GM23338 (cell line): ENCODE measurements around the gene KDM1A.

ENCODE experiments used
- CTCF ChIP-seq, 2 experiments: fragments of 200-600 bp in 1 of 2; sonication (generic) in 1 of 2; conservative IDR thresholded peaks; 2 replicates each; pipeline versions ENCODE4 v1.5.1 to v1.6.1; 2016 to 2017; ENCODE audit warnings: antibody characterized with exemption in 2 of 2, low read depth in 2 of 2, mild to moderate bottlenecking in 2 of 2, moderate library complexity in 1 of 2
- EZH2 ChIP-seq: fragments of 200-600 bp; sonication (generic); IDR thresholded peaks from one replicate; pipeline ENCODE4 v1.8.0; 2017; ENCODE audit warnings: antibody characterized with exemption, mild to moderate bottlenecking, low read depth; ENCODE audit not compliant: unreplicated experiment
- EZH2phosphoT487 ChIP-seq: fragments of 200-600 bp; sonication (generic); IDR thresholded peaks from one replicate; pipeline ENCODE4 v1.8.1; 2018; ENCODE audit warnings: antibody characterized with exemption; ENCODE audit not compliant: unreplicated experiment

GRCh38 chr1:23118957-23119792 lies 99.9 kb downstream of the KDM1A start:
- no peak for TF ChIP-seq CTCF (conservative IDR thresholded peaks at IDR 0.05; ENCODE audit: low read depth in 2 of 2)
- TF ChIP-seq EZH2phosphoT487: no peak
- no peak for TF ChIP-seq EZH2
